Esophagus squamous epithelium (tissue), 5 donors: Measurements from ENCODE around the gene MAP1S. TPM values are rescaled to one million over a fixed set of nuclear protein-coding genes. Genes with fewer than 3 reads are reported as not detected.
"Not testable (repeated sequence)": the region's sequence is repeated elsewhere in the genome, so short reads cannot be mapped to it uniquely, and the experiment has no call there.

Experiments
- DNase-seq: peaks from one replicate; lab custom pipeline; 2025; lab: John Stamatoyannopoulos, UW
- H3K27ac ChIP-seq, 4 donors: fragments of 200-600 bp; sonication (generic); one replicate each; pipeline ENCODE4 v1.5.1; 2016 to 2019; ENCODE audit warnings: mild to moderate bottlenecking in 1 of 4
- H3K27me3 ChIP-seq, 4 donors: fragments of 200-600 bp; sonication (generic); 1 replicate in 3 of 4; 2 replicates in 1 of 4; pipeline versions ENCODE4 v1.5.1 to v1.6.0; 2017 to 2021; ENCODE audit warnings: antibody characterized with exemption in 1 of 4
- H3K36me3 ChIP-seq, 3 donors: fragments of 200-600 bp; sonication (generic); one replicate each; pipeline ENCODE4 v1.5.1; 2016 to 2019
- H3K4me1 ChIP-seq, 3 donors: fragments of 200-600 bp; sonication (generic); one replicate each; pipeline ENCODE4 v1.5.1; 2017 to 2019
- H3K4me3 ChIP-seq, 4 donors: fragments of 200-600 bp; sonication (generic); 1 replicate in 3 of 4; 2 replicates in 1 of 4; pipeline ENCODE4 v1.5.1; 2016 to 2019; ENCODE audit warnings: mild to moderate bottlenecking in 2 of 4, moderate library complexity in 1 of 4
- H3K9me3 ChIP-seq, 3 donors: fragments of 200-600 bp; sonication (generic); one replicate each; pipeline ENCODE4 v1.5.1; 2016 to 2019
- POLR2A ChIP-seq, 4 donors: fragments of 450-650 bp; IDR thresholded peaks; one replicate each; pipeline ENCODE4 v1.6.1; 2017; ENCODE audit warnings: antibody characterized with exemption in 4 of 4, mild to moderate bottlenecking in 4 of 4, moderate library complexity in 3 of 4
- WGBS, 2 donors: methylation state at CpG; one replicate each; pipeline ENCODE4 v1.1.5; 2018; 5-methylcytosine and 5-hydroxymethylcytosine counted together
- intact Hi-C: fragments of 100-400 bp; cut with DNase I; formaldehyde crosslinking; loops from one replicate; pipeline ENCODE4 v1.15.0; 2022
- total RNA-seq, 4 donors: library from RNA; depleted of rRNA; stranded (reverse); fragments of >200 nt; gene quantifications; one replicate each; pipeline ENCODE4 v1.1.0, GENCODE V29; 2016
- TF ChIP-seq, protein P1 (sequence below), 6 experiments: fragments of 450-650 bp in 4 of 6; fragments of 200-600 bp in 2 of 6; sonication (generic) in 2 of 6; IDR thresholded peaks; one replicate each; pipeline ENCODE4 v1.5.1; 2016 to 2019; ENCODE audit warnings: antibody characterized with exemption in 6 of 6, mild to moderate bottlenecking in 4 of 6, moderate library complexity in 4 of 6
- donor health status: DM: yes; HTN: yes; CAD: no.

Gene MAP1S
- total RNA-seq, 4 donors from 2014 or later: 4.8 to 16.3 (median 11.4) TPM

GRCh38 chr19:17778968-17779929 lies 60.0 kb downstream of the MAP1S start:
- Histone ChIP-seq H3K27ac (no peak overlapping the region), H3K27me3 (peaks cover 0 to 82% (median 0%) of the 10 kb centered on the region in 4 donors), H3K4me3 (peak overlapping the region in 3 of 4 donors; percentile 1 to 37 (median 10)), H3K9me3 (no peaks in the 10 kb centered on the region), H3K4me1 (peaks cover 0 to 19% (median 3%) of the 10 kb centered on the region in 3 donors), H3K36me3 (no peaks in the 10 kb centered on the region)
- DNase-seq: no peak
- TF ChIP-seq, protein P1, sequence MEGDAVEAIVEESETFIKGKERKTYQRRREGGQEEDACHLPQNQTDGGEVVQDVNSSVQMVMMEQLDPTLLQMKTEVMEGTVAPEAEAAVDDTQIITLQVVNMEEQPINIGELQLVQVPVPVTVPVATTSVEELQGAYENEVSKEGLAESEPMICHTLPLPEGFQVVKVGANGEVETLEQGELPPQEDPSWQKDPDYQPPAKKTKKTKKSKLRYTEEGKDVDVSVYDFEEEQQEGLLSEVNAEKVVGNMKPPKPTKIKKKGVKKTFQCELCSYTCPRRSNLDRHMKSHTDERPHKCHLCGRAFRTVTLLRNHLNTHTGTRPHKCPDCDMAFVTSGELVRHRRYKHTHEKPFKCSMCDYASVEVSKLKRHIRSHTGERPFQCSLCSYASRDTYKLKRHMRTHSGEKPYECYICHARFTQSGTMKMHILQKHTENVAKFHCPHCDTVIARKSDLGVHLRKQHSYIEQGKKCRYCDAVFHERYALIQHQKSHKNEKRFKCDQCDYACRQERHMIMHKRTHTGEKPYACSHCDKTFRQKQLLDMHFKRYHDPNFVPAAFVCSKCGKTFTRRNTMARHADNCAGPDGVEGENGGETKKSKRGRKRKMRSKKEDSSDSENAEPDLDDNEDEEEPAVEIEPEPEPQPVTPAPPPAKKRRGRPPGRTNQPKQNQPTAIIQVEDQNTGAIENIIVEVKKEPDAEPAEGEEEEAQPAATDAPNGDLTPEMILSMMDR (IDR thresholded peaks at IDR 0.05): no peak
- TF ChIP-seq POLR2A (IDR thresholded peaks at IDR 0.05): no peak
- WGBS, 2 donors: 23 to 28% methylated on average over 23 to 25 of the region's 25 CpGs
- intact Hi-C loops: no loop called here

DNA sequence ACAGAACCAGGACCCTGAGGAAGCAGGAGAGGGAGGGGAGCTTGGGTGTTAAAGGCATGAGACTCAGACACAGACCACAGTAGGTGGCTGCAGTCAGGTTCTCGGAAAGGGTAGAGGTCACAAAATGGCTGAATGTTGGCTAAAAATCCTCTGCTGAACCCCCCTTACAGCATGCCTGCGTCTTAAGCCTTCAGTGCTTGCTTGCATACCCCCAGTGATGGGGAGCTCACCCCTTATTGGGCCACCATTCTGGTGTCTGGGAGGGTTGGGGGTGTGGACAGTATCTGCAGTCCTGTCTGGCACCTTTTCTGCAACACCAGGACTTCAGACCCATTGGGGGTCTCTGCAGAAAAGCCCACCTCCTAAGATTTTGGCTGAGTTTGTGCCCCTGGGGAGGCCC lies 61.5 kb downstream of the MAP1S start:
- H3K9me3 ChIP-seq: no peaks in the 10 kb centered on the region
- H3K27me3 ChIP-seq: peaks cover 0 to 67% (median 0%) of the 10 kb centered on the region in 4 donors
- intact Hi-C loops: no loop called here
- H3K36me3 ChIP-seq: no peaks in the 10 kb centered on the region
- TF ChIP-seq POLR2A (IDR thresholded peaks at IDR 0.05): no peak
- H3K4me1 ChIP-seq: peaks cover 0 to 19% (median 3%) of the 10 kb centered on the region in 3 donors
- no peak overlapping the region for H3K27ac ChIP-seq
- 80 to 100% methylated on average over 2 of the region's 2 CpGs for WGBS, 2 donors
- H3K4me3 ChIP-seq: no peak overlapping the region
- no peak for DNase-seq

GRCh38 chr19:17783721-17784120 lies 64.4 kb downstream of the MAP1S start:
- H3K27ac ChIP-seq, intact Hi-C loops, DNase-seq, H3K9me3 ChIP-seq, H3K4me3 ChIP-seq, H3K36me3 ChIP-seq: not testable (repeated sequence)
- peaks cover 0 to 48% (median 0%) of the 10 kb centered on the region in 4 donors for H3K27me3 ChIP-seq
- WGBS, 2 donors: no CpG with 5 or more reads among the region's 5 CpGs
- peaks cover 0 to 12% (median 0%) of the 10 kb centered on the region in 3 donors for H3K4me1 ChIP-seq

Other genes with a start within 250 kb of the MAP1S start
- 10 to 100 TPM in 1 of 4 donors, 1 to 10 TPM in 3; 4.1 to 19.5 (median 8.7) TPM for gene SLC27A1, start 249.0 kb upstream of the MAP1S start, total RNA-seq
- 100 to 1,000 TPM in 1 of 4 donors, 10 to 100 TPM in 3; 84.5 to 104 (median 92.5) TPM for gene PGLS, start 207.8 kb upstream of the MAP1S start, total RNA-seq
- 10 to 100 TPM; 23.1 to 51.9 (median 35.6) TPM for gene COLGALT1, start 163.8 kb upstream of the MAP1S start, total RNA-seq
- gene UNC13A, start 31.1 kb upstream of the MAP1S start, total RNA-seq: under 1 TPM in 2 of 4 donors, not detected in 2; 0.06 to 0.22 TPM
- 1 to 10 TPM in 3 of 4 donors, under 1 TPM in 1; 0.76 to 3.5 (median 2.6) TPM for gene FCHO1, start 32.0 kb downstream of the MAP1S start, total RNA-seq
- gene B3GNT3, start 75.7 kb downstream of the MAP1S start, total RNA-seq: 10 to 100 TPM; 11.6 to 23.5 (median 21.2) TPM
- not detected for gene INSL3, start 102.0 kb downstream of the MAP1S start, total RNA-seq
- 1 to 10 TPM in 3 of 4 donors, under 1 TPM in 1; 0.87 to 6.5 (median 4.6) TPM for gene JAK3, start 128.5 kb downstream of the MAP1S start, total RNA-seq
- 1,000 to 10,000 TPM; 1,080 to 2,192 (median 1,622) TPM for gene RPL18A, start 140.4 kb downstream of the MAP1S start, total RNA-seq
- under 1 TPM in 2 of 4 donors, not detected in 2; 0.18 to 0.19 TPM for gene SLC5A5, start 152.5 kb downstream of the MAP1S start, total RNA-seq
- gene CCDC124, start 213.5 kb downstream of the MAP1S start, total RNA-seq: 10 to 100 TPM; 50.2 to 80.6 (median 54.5) TPM
- gene KCNN1, start 247.6 kb downstream of the MAP1S start, total RNA-seq: 1 to 10 TPM in 1 of 4 donors, under 1 TPM in 1, not detected in 2; 0.22 to 3.1 TPM